RWPE2 (cell line): Measurements from ENCODE around the gene WDR26.

Experiments used
- ATAC-seq: fragments of 200-7000 bp; cut with Tn5 transposase; 3 replicates; pipeline ENCODE4 v1.9.1; 2021; ENCODE audit warnings: low read depth
- DNase-seq: peaks from one replicate; pipeline ENCODE4 v3.0.0-alpha.2; 2020; ENCODE audit warnings: low spot score
- H3K27ac ChIP-seq: fragments of 450-650 bp; 2 replicates; pipeline ENCODE4 v1.5.1; 2017; ENCODE audit warnings: mild to moderate bottlenecking; ENCODE audit not compliant: poor library complexity, severe bottlenecking
- H3K27me3 ChIP-seq: fragments of 250-450 bp; sonication (Bioruptor Pico); 2 replicates; pipeline ENCODE4 v1.5.1; 2021; ENCODE audit warnings: mild to moderate bottlenecking, moderate library complexity; ENCODE audit not compliant: insufficient read depth, poor library complexity, severe bottlenecking
- H3K36me3 ChIP-seq: fragments of 250-450 bp; sonication (Bioruptor Pico); 2 replicates; pipeline ENCODE4 v1.5.1; 2020; ENCODE audit warnings: low read depth, mild to moderate bottlenecking, moderate library complexity
- H3K4me1 ChIP-seq: fragments of 250-450 bp; sonication (Bioruptor Pico); 2 replicates; pipeline ENCODE4 v1.5.1; 2021; ENCODE audit warnings: mild to moderate bottlenecking, moderate library complexity; ENCODE audit not compliant: insufficient read depth, poor library complexity, severe bottlenecking
- H3K4me3 ChIP-seq: fragments of 250-450 bp; sonication (Bioruptor Pico); 2 replicates; pipeline ENCODE4 v1.5.1; 2021; ENCODE audit warnings: mild to moderate bottlenecking, moderate library complexity; ENCODE audit not compliant: severe bottlenecking
- H3K9me3 ChIP-seq: fragments of 250-450 bp; sonication (Bioruptor Pico); 2 replicates; pipeline ENCODE4 v1.5.1; 2021; ENCODE audit warnings: mild to moderate bottlenecking, moderate library complexity; ENCODE audit not compliant: severe bottlenecking
- TF ChIP-seq, protein P1 (sequence below): fragments of 450-650 bp; IDR thresholded peaks from one replicate; pipeline ENCODE4 v1.5.1; 2017; ENCODE audit warnings: mild to moderate bottlenecking, moderate library complexity; ENCODE audit not compliant: poor library complexity, severe bottlenecking

The WDR26 gene

DNA sequence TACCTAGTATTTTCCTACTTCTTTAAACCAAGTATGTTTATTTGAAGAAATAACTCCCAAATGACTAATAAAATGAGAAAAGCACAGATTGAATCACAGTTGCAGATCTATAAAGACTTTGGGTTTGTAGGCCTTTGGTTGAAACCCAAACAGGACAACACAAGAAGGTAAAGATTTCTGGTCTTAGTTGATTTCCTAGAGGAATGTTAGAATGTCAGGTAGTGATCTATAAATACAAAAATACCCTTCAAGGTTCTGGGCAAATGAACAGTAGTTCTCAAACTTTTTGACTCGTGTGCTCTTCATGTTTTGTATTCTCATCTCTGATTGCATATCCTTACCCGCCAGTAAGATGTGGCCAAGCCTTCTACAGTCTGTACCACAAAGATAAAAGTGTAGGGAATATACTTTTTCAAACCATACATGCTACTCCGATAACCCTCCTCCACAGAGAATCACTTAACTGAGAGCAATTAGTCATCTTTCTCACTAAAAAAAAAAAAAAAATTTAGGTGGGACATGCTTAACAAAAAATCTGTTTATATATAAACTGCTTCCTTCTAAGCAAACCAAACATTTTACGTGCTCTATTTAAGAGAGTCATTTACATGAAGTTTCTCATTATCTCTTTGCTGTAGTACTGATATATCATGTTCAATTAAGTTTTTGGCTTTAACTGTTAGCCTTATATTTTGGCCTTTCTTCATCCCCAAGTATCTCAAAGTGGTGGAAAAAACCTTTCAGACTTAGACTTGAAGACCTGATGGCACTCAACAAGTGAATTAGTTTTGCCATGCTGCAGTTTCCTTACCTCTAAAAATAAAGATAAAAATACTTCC is 42.0 kb downstream of the WDR26 start:
- no peak for ATAC-seq
- H3K27me3 ChIP-seq, result no peaks in the 10 kb centered on the region
- H3K4me1 ChIP-seq, result no peaks in the 10 kb centered on the region
- TF ChIP-seq, protein P1, sequence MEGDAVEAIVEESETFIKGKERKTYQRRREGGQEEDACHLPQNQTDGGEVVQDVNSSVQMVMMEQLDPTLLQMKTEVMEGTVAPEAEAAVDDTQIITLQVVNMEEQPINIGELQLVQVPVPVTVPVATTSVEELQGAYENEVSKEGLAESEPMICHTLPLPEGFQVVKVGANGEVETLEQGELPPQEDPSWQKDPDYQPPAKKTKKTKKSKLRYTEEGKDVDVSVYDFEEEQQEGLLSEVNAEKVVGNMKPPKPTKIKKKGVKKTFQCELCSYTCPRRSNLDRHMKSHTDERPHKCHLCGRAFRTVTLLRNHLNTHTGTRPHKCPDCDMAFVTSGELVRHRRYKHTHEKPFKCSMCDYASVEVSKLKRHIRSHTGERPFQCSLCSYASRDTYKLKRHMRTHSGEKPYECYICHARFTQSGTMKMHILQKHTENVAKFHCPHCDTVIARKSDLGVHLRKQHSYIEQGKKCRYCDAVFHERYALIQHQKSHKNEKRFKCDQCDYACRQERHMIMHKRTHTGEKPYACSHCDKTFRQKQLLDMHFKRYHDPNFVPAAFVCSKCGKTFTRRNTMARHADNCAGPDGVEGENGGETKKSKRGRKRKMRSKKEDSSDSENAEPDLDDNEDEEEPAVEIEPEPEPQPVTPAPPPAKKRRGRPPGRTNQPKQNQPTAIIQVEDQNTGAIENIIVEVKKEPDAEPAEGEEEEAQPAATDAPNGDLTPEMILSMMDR, result no peak
- no peak overlapping the region for H3K4me3 ChIP-seq
- no peaks in the 10 kb centered on the region for H3K9me3 ChIP-seq
- DNase-seq, result no peak
- peaks cover 50% of the 10 kb centered on the region for H3K36me3 ChIP-seq
- no peak overlapping the region for H3K27ac ChIP-seq

DNA sequence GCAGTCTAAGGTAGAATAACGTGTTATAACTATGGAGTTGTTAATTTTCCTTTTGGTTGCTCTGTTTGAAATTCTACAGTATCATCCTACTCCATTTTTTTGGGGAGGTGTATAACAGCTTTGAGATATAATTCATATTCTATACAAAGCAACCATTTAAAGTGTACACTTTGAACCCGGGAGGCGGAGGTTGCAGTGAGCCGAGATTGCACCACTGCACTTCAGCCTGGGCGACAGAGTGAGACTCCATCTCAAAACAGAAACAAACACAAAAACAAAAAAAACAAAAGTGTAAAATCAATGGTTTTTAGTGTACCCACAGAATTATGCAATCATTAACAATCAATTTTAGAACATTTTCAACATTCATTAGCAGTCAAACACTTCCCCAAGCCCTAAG is 44.1 kb downstream of the WDR26 start:
- no peaks in the 10 kb centered on the region for H3K9me3 ChIP-seq
- TF ChIP-seq, protein P1, result no peak
- no peaks in the 10 kb centered on the region for H3K27me3 ChIP-seq
- no peaks in the 10 kb centered on the region for H3K4me1 ChIP-seq
- ATAC-seq, result no peak
- H3K4me3 ChIP-seq, result no peak overlapping the region
- peaks cover 35% of the 10 kb centered on the region for H3K36me3 ChIP-seq
- no peak for DNase-seq
- H3K27ac ChIP-seq, result no peak overlapping the region

GRCh38 chr1:224387943-224388342 is 46.7 kb downstream of the WDR26 start:
- DNase-seq, result no peak
- Histone ChIP-seq H3K27ac (no peak overlapping the region), H3K36me3 (peaks cover 23% of the 10 kb centered on the region), H3K4me3 (no peak overlapping the region), H3K27me3 (no peaks in the 10 kb centered on the region), H3K4me1 (no peaks in the 10 kb centered on the region), H3K9me3 (no peaks in the 10 kb centered on the region)
- TF ChIP-seq, protein P1, result no peak
- ATAC-seq, result no peak

DNA sequence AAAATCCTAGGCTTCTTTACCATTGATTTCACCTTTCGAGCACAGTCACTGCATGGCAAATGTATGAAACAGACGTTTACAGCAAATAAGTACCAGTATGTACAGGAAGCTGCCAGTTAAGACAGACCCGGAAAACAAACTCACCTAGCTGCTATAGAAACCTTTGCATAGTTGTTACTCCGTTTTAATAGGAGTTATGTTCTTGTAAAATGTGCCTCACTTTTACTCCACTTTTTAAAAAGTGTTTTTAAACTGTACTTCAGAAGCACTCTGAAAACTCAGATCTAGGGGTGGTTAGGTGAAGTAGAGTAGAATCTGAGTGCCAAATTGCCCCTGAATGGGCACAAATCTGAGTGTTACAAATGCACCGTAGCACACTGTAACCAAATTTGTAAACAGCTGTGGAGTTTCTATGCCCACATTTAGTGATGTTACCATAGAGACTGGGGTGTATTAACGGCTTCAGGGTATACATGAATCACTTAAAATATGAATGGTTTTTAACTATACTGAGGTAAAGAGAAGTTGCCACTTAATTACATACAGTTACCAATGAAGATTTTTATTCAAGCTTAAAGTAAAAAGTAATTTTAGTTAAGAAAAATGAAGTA is 47.2 kb downstream of the WDR26 start:
- no peak overlapping the region for H3K4me3 ChIP-seq
- TF ChIP-seq, protein P1, result no peak
- peaks cover 23% of the 10 kb centered on the region for H3K36me3 ChIP-seq
- H3K27me3 ChIP-seq, result no peaks in the 10 kb centered on the region
- DNase-seq (no peak), ATAC-seq (no peak)
- H3K27ac ChIP-seq, result no peak overlapping the region
- H3K9me3 ChIP-seq, result no peaks in the 10 kb centered on the region
- no peaks in the 10 kb centered on the region for H3K4me1 ChIP-seq

- Histone ChIP-seq H3K4me1 (no peaks in the 10 kb centered on the region), H3K27ac (no peak overlapping the region), H3K9me3 (no peaks in the 10 kb centered on the region), H3K27me3 (no peaks in the 10 kb centered on the region), H3K36me3 (peaks cover 1% of the 10 kb centered on the region; the same call in 1 of the 2 replicates), H3K4me3 (no peak overlapping the region)
- DNase-seq (no peak), ATAC-seq (no peak)
- TF ChIP-seq, protein P1, result no peak
Measured at GRCh38 chr1:224383218-224383617, 51.4 kb downstream of the WDR26 start.
